SK-N-SH (cell line): Measurements from ENCODE around the gene NEGR1. TPM values are rescaled to one million over a fixed set of nuclear protein-coding genes. Genes with fewer than 3 reads are reported as not detected.

Source experiments
- CTCF ChIA-PET: fragments of 300-600, 350-600 bp; formaldehyde crosslinking; extraction: SDS; loops from one replicate; lab custom pipeline; 2021; lab: Yijun Ruan, JAX
- POLR2A ChIA-PET: fragments of 350-600 bp; sonication (Branson Sonifier 250); formaldehyde crosslinking; extraction: SDS; loops from one replicate; lab custom pipeline; 2020; ENCODE audit warnings: antibody characterized with exemption, inconsistent platforms; lab: Yijun Ruan, JAX
- DNase-seq: peaks from one replicate; pipeline ENCODE4 v3.0.0; 2012
- H2AFZ ChIP-seq: fragments of 200-600 bp; sonication (generic); 2 replicates; pipeline ENCODE4 v1.8.1; 2016; ENCODE audit warnings: antibody characterized with exemption, mild to moderate bottlenecking, low read depth
- H3F3A ChIP-seq: fragments of 200-600 bp; sonication (generic); replicated peaks from 2 replicates; pipeline ENCODE3; 2016; ENCODE audit warnings: antibody characterized with exemption, mild to moderate bottlenecking; ENCODE audit not compliant: insufficient read depth
- H3K27ac ChIP-seq, 2 experiments: fragments of 200-500 bp in 1 of 2; fragments of 200-600 bp in 1 of 2; sonication (Bioruptor generic) in 1 of 2; sonication (generic), shearing (Covaris generic) in 1 of 2; 2 replicates each; pipeline versions ENCODE4 v1.5.1 to v1.6.1; 2014 to 2016; ENCODE audit warnings: low read depth in 2 of 2, inconsistent platforms in 1 of 2, low read length in 1 of 2, mild to moderate bottlenecking in 1 of 2, mixed read lengths in 1 of 2
- H3K27me3 ChIP-seq: fragments of 200-600 bp; sonication (generic), shearing (Covaris generic); 2 replicates; pipeline ENCODE4 v1.6.1; 2016; ENCODE audit warnings: mixed run types; ENCODE audit not compliant: insufficient read depth
- H3K36me3 ChIP-seq, 2 experiments: fragments of 200-500 bp in 1 of 2; fragments of 200-600 bp in 1 of 2; sonication (Bioruptor generic) in 1 of 2; sonication (generic) in 1 of 2; replicated peaks in 1 of 2; 2 replicates each; pipeline versions ENCODE3 to v1.5.1; 2014 to 2016; ENCODE audit warnings: low read length in 1 of 2, mild to moderate bottlenecking in 1 of 2; ENCODE audit not compliant: insufficient read depth in 2 of 2, control insufficient read depth in 1 of 2
- H3K4me1 ChIP-seq, 2 experiments: fragments of 200-500 bp in 1 of 2; fragments of 200-600 bp in 1 of 2; sonication (Bioruptor generic) in 1 of 2; sonication (generic), shearing (Covaris generic) in 1 of 2; 2 replicates each; pipeline versions ENCODE4 v1.5.1 to v1.6.1; 2014 to 2016; ENCODE audit warnings: low read depth in 1 of 2, low read length in 1 of 2, mixed run types in 1 of 2; ENCODE audit not compliant: insufficient read depth in 2 of 2, control insufficient read depth in 1 of 2
- H3K4me2 ChIP-seq: fragments of 200-600 bp; sonication (generic), shearing (Covaris generic); 2 replicates; pipeline ENCODE4 v1.6.1; 2017; ENCODE audit warnings: mixed run types
- H3K4me3 ChIP-seq, 2 experiments: fragments of 200-500 bp in 1 of 2; fragments of 200-600 bp in 1 of 2; sonication (Bioruptor generic) in 1 of 2; sonication (generic), shearing (Covaris generic) in 1 of 2; 2 replicates each; pipeline versions ENCODE4 v1.5.1 to v1.8.1; 2014 to 2016; ENCODE audit warnings: low read depth in 2 of 2, inconsistent platforms in 1 of 2, low read length in 1 of 2, mild to moderate bottlenecking in 1 of 2, mixed read lengths in 1 of 2, moderate library complexity in 1 of 2
- H3K79me2 ChIP-seq: fragments of 200-600 bp; sonication (generic); 2 replicates; pipeline ENCODE4 v1.8.1; 2017; ENCODE audit warnings: mild to moderate bottlenecking; ENCODE audit not compliant: insufficient read depth
- H3K9ac ChIP-seq: fragments of 200-600 bp; sonication (generic); 2 replicates; pipeline ENCODE4 v1.6.1; 2017; ENCODE audit warnings: mixed run types
- H3K9me2 ChIP-seq: fragments of 200-600 bp; sonication (generic); 2 replicates; pipeline ENCODE4 v1.6.1; 2017; ENCODE audit warnings: mixed run types
- H3K9me3 ChIP-seq: fragments of 200-600 bp; sonication (generic); 2 replicates; pipeline ENCODE4 v1.6.1; 2017; ENCODE audit warnings: mixed run types, mild to moderate bottlenecking, moderate library complexity
- H4K20me1 ChIP-seq: fragments of 200-600 bp; sonication (generic); 2 replicates; pipeline ENCODE4 v1.6.1; 2017; ENCODE audit warnings: mild to moderate bottlenecking, mixed run types; ENCODE audit not compliant: insufficient read depth
- CHD2 ChIP-seq: fragments of 150-350 bp; IDR thresholded peaks from 2 replicates; pipeline ENCODE4 v1.6.1; 2018; ENCODE audit warnings: low read length; ENCODE audit not compliant: partially characterized antibody
- ELF1 ChIP-seq: IDR thresholded peaks from 2 replicates; pipeline ENCODE4 v1.4.0; 2012
- FOSL2 ChIP-seq: IDR thresholded peaks from 2 replicates; pipeline ENCODE4 v1.4.0; 2012; ENCODE audit warnings: low read depth, mild to moderate bottlenecking, moderate library complexity, borderline replicate concordance
- NFIC ChIP-seq: IDR thresholded peaks from 2 replicates; pipeline ENCODE4 v1.4.0; 2012; ENCODE audit warnings: borderline replicate concordance
- NRF1 ChIP-seq: IDR thresholded peaks from 2 replicates; pipeline ENCODE4 v1.6.1; 2012; ENCODE audit warnings: low read depth, mild to moderate bottlenecking, low read length
- RAD21 ChIP-seq: IDR thresholded peaks from 2 replicates; pipeline ENCODE4 v1.6.1; 2012; ENCODE audit warnings: mild to moderate bottlenecking, low read length
- RXRA ChIP-seq: IDR thresholded peaks from 2 replicates; pipeline ENCODE4 v1.4.0; 2012; ENCODE audit warnings: low read depth, mild to moderate bottlenecking, borderline replicate concordance
- SIN3A ChIP-seq: IDR thresholded peaks from 2 replicates; pipeline ENCODE4 v1.6.1; 2012; ENCODE audit warnings: low read depth, mild to moderate bottlenecking, low read length, moderate library complexity, borderline replicate concordance
- SMC3 ChIP-seq: IDR thresholded peaks from 2 replicates; pipeline ENCODE4 v1.6.1; 2012; ENCODE audit warnings: low read depth, low read length, improper control_type of control experiment
- TAF1 ChIP-seq: IDR thresholded peaks from 2 replicates; pipeline ENCODE4 v1.6.1; 2012; ENCODE audit warnings: low read depth, mild to moderate bottlenecking, low read length, moderate library complexity, borderline replicate concordance
- TEAD4 ChIP-seq: IDR thresholded peaks from 2 replicates; pipeline ENCODE4 v1.4.0; 2012; ENCODE audit warnings: mild to moderate bottlenecking, borderline replicate concordance; ENCODE audit not compliant: insufficient read depth
- WGBS: methylation state at CpG from one replicate; pipeline ENCODE4 v1.1.6; 2017; ENCODE audit warnings: low lambda C conversion rate; 5-methylcytosine and 5-hydroxymethylcytosine counted together
- polyA plus RNA-seq, 3 experiments: library from polyadenylated mRNA; depleted of rRNA; stranded (reverse); fragments of >200 nt; gene quantifications; 2 replicates each; pipeline ENCODE4 v1.2.3, GENCODE V29; 2012
- TF ChIP-seq, protein P1 (sequence below): IDR thresholded peaks from 2 replicates; pipeline ENCODE4 v1.4.0; 2012; ENCODE audit warnings: low read depth
- TF ChIP-seq, protein P2 (sequence below): fragments of 150-350 bp; IDR thresholded peaks from 2 replicates; pipeline ENCODE4 v1.6.1; 2017; ENCODE audit warnings: antibody characterized with exemption, low read length, low read depth, borderline replicate concordance
- TF ChIP-seq, protein P3 (sequence below): fragments of 200-600 bp; sonication (generic); IDR thresholded peaks from 2 replicates; pipeline ENCODE4 v1.6.1; 2017; ENCODE audit warnings: antibody characterized with exemption, mild to moderate bottlenecking, moderate library complexity
- TF ChIP-seq, protein P4 (sequence below): IDR thresholded peaks from 2 replicates; pipeline ENCODE4 v1.4.0; 2012; ENCODE audit warnings: low read depth, borderline replicate concordance

The NEGR1 gene
- polyA plus RNA-seq, 1 of the 3 experiments (the other 2 are of a cell fraction), result 0.21 TPM

DNA sequence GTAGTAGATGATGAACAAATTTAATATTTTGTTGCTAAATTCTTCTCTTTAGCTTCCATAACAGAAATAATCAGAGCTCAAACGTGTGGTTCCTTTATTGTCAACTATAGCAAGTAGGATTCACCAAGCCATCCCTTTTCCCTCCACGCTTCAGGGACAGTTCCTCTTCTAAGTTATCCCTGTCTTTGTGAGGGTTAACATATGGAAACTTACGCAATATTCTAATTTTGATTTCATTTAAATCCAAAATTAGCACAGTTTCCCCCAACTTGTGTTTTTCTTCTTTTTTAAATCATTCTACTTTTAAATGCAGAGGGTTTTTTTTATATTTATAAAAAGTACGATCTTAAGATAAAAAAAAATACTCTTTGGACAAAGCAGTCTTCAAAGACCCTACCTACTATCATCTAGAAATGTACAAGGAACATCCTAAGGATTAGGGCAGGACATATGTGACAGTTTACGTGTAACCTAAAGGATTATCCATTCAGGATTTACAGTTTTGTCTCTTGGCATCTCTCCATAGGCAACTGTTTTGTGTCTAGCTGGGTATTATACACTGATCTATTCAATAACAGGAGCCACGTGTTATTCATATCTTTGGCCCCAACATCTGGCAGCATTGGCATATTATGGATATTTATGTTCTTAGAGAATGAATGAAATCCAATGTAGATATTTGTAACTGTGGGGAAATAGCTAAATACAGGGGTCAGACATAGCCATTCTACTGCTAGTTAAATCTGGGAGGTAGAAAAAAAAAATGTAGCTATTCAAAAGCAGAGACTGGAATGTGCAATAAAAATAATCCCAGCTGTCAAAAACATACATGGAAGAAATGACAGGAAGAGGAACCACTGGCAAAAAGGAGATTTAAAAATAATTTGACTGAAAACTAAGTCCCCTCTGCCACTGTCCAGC is 272.9 kb downstream of the NEGR1 start:
- Histone ChIP-seq H4K20me1 (no peaks in the 10 kb centered on the region), H3K4me2 (no peak overlapping the region), H3F3A (no peaks in the 10 kb centered on the region), H3K9me3 (no peaks in the 10 kb centered on the region), H3K4me1 (no peaks in the 10 kb centered on the region), H3K27ac (no peak overlapping the region), H2AFZ (no peak overlapping the region), H3K79me2 (no peaks in the 10 kb centered on the region), H3K4me3 (no peak overlapping the region), H3K9ac (no peak overlapping the region), H3K9me2 (no peaks in the 10 kb centered on the region), H3K36me3 (no peaks in the 10 kb centered on the region), H3K27me3 (no peaks in the 10 kb centered on the region)
- ChIA-PET CTCF (interaction anchor here (1.3 to 1.4 kb wide), 2 partner anchors 9 to 161 kb away, joined by 3 to 4 read pairs; no protein-coding TSS in a partner anchor), POLR2A (no interaction called here)
- WGBS, result 46% methylated on average over 6 of the region's 6 CpGs
- no peak for TF ChIP-seq RAD21
- TF ChIP-seq, protein P1, sequence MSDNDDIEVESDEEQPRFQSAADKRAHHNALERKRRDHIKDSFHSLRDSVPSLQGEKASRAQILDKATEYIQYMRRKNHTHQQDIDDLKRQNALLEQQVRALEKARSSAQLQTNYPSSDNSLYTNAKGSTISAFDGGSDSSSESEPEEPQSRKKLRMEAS, result no peak
- DNase-seq, result no peak

DNA sequence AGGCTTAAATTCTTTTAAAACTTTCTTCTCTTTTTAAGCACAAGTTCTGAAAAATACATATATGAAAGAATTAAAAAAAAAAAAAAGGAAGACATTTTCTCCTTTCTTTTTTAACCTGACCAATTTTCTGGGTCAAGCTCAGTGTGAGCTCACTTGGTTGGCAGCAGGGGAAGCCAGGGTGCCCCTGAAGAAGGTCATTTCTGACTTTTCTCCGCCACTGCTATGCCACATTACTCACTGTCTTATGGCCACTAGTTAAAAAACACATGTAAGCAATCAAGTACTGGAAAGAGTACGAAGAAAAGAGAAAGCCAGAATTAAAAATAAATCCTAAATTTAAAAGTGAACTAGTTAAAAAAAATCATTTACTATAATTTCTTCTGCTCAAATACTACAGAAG is 275.0 kb downstream of the NEGR1 start:
- no peaks in the 10 kb centered on the region for H3K36me3 ChIP-seq
- no peak for DNase-seq
- no peak overlapping the region for H3K9ac ChIP-seq
- no peaks in the 10 kb centered on the region for H3K9me3 ChIP-seq
- no peak overlapping the region for H3K4me3 ChIP-seq
- TF ChIP-seq RXRA (no peak), TEAD4 (no peak), SMC3 (no peak), CHD2 (no peak), ELF1 (no peak)
- TF ChIP-seq, protein P2, sequence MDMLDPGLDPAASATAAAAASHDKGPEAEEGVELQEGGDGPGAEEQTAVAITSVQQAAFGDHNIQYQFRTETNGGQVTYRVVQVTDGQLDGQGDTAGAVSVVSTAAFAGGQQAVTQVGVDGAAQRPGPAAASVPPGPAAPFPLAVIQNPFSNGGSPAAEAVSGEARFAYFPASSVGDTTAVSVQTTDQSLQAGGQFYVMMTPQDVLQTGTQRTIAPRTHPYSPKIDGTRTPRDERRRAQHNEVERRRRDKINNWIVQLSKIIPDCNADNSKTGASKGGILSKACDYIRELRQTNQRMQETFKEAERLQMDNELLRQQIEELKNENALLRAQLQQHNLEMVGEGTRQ, result no peak
- no peaks in the 10 kb centered on the region for H3K79me2 ChIP-seq
- no peaks in the 10 kb centered on the region for H3K27me3 ChIP-seq
- H4K20me1 ChIP-seq, result no peaks in the 10 kb centered on the region
- H3K9me2 ChIP-seq, result no peaks in the 10 kb centered on the region
- H3K4me1 ChIP-seq, result no peaks in the 10 kb centered on the region
- H3F3A ChIP-seq, result no peaks in the 10 kb centered on the region
- CTCF ChIA-PET, result no interaction called here
- H2AFZ ChIP-seq, result no peak overlapping the region
- no peak overlapping the region for H3K4me2 ChIP-seq
- POLR2A ChIA-PET, result no interaction called here
- WGBS, result 43% methylated on average over 2 of the region's 2 CpGs
- H3K27ac ChIP-seq, result no peak overlapping the region

DNA sequence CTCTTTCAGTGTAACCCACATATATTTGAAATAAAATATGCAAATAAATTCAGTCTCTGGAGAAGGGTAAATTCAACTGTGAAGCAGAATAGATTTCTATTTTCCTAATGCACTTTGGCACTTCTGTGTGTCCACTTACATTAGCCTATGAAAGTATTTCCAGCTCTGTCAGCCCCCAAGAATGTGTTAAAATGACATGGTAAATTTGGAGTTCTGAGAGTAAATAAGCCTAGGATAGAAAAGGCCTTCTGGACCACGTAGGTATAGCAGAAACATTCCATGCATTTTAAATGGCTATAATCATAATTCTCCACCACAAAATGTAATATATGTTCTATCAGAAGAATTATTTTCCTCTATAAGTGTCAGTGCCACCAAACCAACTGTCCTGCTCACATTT is 276.2 kb downstream of the NEGR1 start:
- H3K9me3 ChIP-seq, result no peaks in the 10 kb centered on the region
- no peak overlapping the region for H3K27ac ChIP-seq
- H3K79me2 ChIP-seq, result no peaks in the 10 kb centered on the region
- H2AFZ ChIP-seq, result no peak overlapping the region
- H3K9me2 ChIP-seq, result no peaks in the 10 kb centered on the region
- H3F3A ChIP-seq, result no peaks in the 10 kb centered on the region
- H3K4me1 ChIP-seq, result no peaks in the 10 kb centered on the region
- H4K20me1 ChIP-seq, result no peaks in the 10 kb centered on the region
- ChIA-PET CTCF (no interaction called here), POLR2A (no interaction called here)
- no peak overlapping the region for H3K4me3 ChIP-seq
- no peak overlapping the region for H3K4me2 ChIP-seq
- 14% methylated on average over 1 of the region's 1 CpG for WGBS
- DNase-seq, result no peak
- H3K9ac ChIP-seq, result no peak overlapping the region
- no peaks in the 10 kb centered on the region for H3K36me3 ChIP-seq
- no peaks in the 10 kb centered on the region for H3K27me3 ChIP-seq
- TF ChIP-seq, protein P3, sequence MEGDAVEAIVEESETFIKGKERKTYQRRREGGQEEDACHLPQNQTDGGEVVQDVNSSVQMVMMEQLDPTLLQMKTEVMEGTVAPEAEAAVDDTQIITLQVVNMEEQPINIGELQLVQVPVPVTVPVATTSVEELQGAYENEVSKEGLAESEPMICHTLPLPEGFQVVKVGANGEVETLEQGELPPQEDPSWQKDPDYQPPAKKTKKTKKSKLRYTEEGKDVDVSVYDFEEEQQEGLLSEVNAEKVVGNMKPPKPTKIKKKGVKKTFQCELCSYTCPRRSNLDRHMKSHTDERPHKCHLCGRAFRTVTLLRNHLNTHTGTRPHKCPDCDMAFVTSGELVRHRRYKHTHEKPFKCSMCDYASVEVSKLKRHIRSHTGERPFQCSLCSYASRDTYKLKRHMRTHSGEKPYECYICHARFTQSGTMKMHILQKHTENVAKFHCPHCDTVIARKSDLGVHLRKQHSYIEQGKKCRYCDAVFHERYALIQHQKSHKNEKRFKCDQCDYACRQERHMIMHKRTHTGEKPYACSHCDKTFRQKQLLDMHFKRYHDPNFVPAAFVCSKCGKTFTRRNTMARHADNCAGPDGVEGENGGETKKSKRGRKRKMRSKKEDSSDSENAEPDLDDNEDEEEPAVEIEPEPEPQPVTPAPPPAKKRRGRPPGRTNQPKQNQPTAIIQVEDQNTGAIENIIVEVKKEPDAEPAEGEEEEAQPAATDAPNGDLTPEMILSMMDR, result no peak
- TF ChIP-seq NRF1, result no peak
- TF ChIP-seq, protein P2, result no peak
- no peak for TF ChIP-seq TAF1
- no peak for TF ChIP-seq SMC3
- TF ChIP-seq NFIC, result no peak
- no peak for TF ChIP-seq SIN3A
- TF ChIP-seq, protein P4, sequence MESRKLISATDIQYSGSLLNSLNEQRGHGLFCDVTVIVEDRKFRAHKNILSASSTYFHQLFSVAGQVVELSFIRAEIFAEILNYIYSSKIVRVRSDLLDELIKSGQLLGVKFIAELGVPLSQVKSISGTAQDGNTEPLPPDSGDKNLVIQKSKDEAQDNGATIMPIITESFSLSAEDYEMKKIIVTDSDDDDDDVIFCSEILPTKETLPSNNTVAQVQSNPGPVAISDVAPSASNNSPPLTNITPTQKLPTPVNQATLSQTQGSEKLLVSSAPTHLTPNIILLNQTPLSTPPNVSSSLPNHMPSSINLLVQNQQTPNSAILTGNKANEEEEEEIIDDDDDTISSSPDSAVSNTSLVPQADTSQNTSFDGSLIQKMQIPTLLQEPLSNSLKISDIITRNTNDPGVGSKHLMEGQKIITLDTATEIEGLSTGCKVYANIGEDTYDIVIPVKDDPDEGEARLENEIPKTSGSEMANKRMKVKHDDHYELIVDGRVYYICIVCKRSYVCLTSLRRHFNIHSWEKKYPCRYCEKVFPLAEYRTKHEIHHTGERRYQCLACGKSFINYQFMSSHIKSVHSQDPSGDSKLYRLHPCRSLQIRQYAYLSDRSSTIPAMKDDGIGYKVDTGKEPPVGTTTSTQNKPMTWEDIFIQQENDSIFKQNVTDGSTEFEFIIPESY, result no peak
- no peak for TF ChIP-seq FOSL2
